Effector memory CD8-positive, alpha-beta T cell (primary cell): ENCODE data around the gene CERK.

ENCODE experiments used
- ATAC-seq: fragments of 150-1000 bp; cut with Tn5 transposase; replicated peaks from 2 replicates; pipeline ENCODE4 v1.10.0; 2021; ENCODE audit warnings: mild to moderate bottlenecking, moderate library complexity
- DNase-seq, 3 experiments: peaks; one replicate each; pipeline ENCODE4 v3.0.0; 2021
- H3K27ac Mint-ChIP-seq, 2 donors: one replicate each; pipeline ENCODE4 v1.8.0; 2022; ENCODE audit warnings: mild to moderate bottlenecking in 2 of 2, mixed read lengths in 2 of 2, moderate library complexity in 2 of 2
- H3K27me3 Mint-ChIP-seq, 2 donors: one replicate each; pipeline ENCODE4 v1.8.0; 2022; ENCODE audit warnings: mixed read lengths in 2 of 2
- H3K36me3 Mint-ChIP-seq: one replicate; pipeline ENCODE4 v1.8.0; 2022; ENCODE audit warnings: mild to moderate bottlenecking, moderate library complexity, mixed read lengths; ENCODE audit not compliant: insufficient read depth
- H3K4me1 Mint-ChIP-seq, 2 donors: one replicate each; pipeline ENCODE4 v1.8.0; 2022; ENCODE audit warnings: low read depth in 2 of 2, mixed read lengths in 2 of 2
- H3K4me3 Mint-ChIP-seq, 2 donors: one replicate each; pipeline ENCODE4 v1.8.0; 2022; ENCODE audit warnings: mild to moderate bottlenecking in 2 of 2, mixed read lengths in 2 of 2, moderate library complexity in 2 of 2
- H3K9me3 Mint-ChIP-seq, 2 donors: one replicate each; pipeline ENCODE4 v1.8.0; 2022; ENCODE audit warnings: mixed read lengths in 2 of 2

CERK gene

DNA sequence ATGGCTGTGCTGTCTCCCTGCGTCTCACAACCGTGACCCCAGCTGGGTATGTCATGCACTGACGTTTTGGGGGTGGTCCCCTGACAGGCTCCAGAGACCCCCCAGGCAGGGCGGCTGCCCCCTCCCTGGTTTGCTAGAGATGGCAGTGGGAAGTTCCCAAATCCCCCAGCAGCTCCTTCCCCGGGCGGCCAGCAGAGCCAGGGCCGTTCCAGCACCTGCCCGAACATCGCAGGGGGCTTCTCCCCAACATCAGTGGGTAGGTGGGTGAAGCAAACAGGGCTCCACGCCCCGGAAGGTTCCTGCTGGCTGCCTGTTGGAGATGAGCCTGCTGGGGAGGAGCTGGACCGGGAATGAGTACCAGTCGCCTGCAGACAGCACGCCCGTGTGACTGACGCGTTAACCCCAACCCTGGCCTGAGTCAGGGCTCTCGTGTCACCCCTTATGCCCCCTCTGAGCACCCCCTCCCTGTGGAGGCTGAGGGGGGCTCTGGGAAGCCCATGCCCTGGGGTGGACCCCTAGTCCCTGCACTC, 72.2 kb downstream of the CERK start:
- no peak for ATAC-seq
- H3K36me3 Mint-ChIP-seq = peaks cover 21% of the 10 kb centered on the region
- H3K4me3 Mint-ChIP-seq = no peak overlapping the region
- no peaks in the 10 kb centered on the region for H3K9me3 Mint-ChIP-seq
- H3K27ac Mint-ChIP-seq = no peak overlapping the region
- no peaks in the 10 kb centered on the region for H3K27me3 Mint-ChIP-seq
- no peak for DNase-seq
- H3K4me1 Mint-ChIP-seq = peaks cover 10 to 11% of the 10 kb centered on the region in 2 donors

DNA sequence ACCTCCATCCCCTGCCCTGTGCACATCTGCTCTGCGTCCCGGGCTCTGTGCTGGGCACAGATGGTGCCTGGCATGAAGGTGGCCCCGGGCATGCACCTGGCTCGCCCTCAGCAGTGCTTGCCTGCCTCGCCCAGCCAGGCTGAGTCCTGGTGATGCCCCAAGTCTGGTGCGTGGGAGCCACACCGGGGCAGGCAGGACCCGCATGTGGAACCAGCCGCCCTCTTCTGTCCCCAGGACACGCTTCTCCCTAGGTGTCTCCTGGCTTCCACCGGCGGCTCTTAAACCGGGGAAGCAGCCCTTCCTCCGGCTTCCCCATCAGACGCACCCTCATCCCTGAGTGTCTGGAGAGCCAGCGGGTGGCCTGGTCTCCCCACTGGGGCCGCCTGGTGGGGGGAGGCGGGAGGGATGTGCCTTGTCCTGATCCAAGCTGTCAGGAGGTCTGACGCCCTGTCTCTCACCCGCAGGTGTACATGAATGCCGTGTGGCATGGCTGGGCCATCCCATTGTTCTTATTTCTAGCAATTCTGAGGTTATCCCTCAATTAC, 72.8 kb downstream of the CERK start:
- Mint-ChIP-seq H3K27ac (no peak overlapping the region), H3K4me1 (peaks cover 15 to 16% of the 10 kb centered on the region in 2 donors), H3K36me3 (peaks cover 23% of the 10 kb centered on the region), H3K27me3 (no peaks in the 10 kb centered on the region), H3K9me3 (no peaks in the 10 kb centered on the region), H3K4me3 (no peak overlapping the region)
- DNase-seq = no peak
- ATAC-seq = no peak

DNA sequence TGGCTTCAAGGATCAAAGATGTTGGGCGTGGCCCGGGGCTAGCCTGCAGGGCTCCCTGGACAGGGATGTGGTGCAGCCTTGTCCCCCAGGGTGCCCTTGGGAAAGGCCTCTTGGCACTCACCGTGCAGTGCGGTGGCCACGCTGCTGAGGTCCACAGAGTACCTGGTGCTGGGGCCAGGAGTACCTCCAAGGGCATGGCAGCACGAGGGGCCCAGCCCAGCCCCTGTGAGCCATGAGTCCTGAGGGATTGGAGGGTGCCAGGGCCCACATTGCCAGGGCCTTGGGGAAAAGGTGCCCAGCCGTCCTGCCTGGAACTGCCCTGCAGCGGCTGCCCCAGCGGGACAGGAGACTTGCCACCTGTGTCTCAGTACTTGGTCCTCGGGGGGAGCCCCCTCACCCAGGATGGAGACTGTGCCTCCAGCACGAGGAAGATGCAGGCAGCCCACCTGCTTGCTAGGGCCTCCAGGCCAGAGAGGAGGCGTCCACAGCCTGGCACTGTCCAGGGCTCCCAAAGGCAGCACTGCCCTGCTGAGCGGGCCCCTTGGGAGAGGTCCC, 73.7 kb downstream of the CERK start:
- Mint-ChIP-seq H3K4me3 (no peak overlapping the region), H3K9me3 (no peaks in the 10 kb centered on the region), H3K36me3 (peaks cover 16% of the 10 kb centered on the region), H3K4me1 (peaks cover 17 to 20% of the 10 kb centered on the region in 2 donors), H3K27me3 (no peaks in the 10 kb centered on the region), H3K27ac (peak overlapping the region in 1 of 2 donors; percentile 51)
- ATAC-seq (no peak), DNase-seq (no peak)

DNA sequence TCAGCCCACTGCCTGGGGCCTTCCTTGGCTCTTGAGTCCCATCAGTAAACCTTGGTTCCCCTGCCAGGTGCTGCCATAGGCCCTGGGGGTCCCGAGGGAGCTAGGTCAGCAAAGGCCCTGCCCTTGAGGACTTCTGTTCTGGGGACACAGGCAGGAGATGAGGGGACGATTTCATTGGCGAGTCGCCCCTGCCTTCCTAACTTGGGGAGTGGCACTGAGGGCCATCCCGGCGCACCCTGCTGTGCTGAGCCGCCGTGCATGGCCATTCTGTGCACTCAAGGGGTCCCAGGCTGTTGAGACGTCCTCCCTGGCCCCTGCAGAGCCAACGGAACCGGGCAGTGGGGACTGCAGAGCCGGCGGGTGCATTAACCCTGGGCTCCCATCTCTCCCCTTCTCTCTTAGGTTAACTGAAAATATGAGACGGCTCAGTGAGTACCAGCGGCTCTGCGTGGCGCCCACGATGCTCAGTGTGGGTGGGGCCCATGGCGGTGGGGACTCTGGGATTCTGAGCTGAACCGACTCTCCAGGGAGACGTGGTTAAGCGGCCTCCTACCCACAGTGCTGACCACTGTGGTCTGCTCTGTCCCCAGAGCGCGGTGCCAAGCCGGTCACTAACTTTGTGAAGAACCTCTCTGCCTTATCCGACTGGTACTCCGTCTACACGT, 74.5 kb downstream of the CERK start:
- Mint-ChIP-seq H3K4me3 (no peak overlapping the region), H3K4me1 (peaks cover 17 to 22% of the 10 kb centered on the region in 2 donors), H3K27me3 (no peaks in the 10 kb centered on the region), H3K9me3 (no peaks in the 10 kb centered on the region), H3K36me3 (peaks cover 15% of the 10 kb centered on the region), H3K27ac (peak overlapping the region in 1 of 2 donors; percentile 51)
- DNase-seq (no peak), ATAC-seq (no peak)

DNA sequence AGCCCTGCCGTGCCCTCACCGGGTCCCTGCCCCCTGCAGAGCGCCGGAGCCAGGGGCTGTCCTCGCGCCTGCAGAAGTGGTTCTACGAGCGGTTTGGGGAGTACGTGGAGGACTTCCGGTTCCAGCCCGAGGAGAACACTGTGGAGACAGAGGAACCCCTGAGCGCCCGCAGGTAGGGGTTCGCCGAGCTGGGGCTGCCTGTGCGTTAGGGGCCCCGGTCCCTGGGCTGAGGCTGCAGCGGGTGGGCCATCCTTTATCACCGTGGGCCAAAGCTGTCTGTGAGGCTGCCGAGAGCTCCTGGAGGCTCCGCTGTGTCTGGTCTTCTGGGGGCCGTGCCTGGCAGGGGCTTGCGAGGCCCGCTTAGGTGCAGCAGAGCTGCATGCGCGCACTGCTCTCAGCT, 75.1 kb downstream of the CERK start:
- Mint-ChIP-seq H3K9me3 (no peaks in the 10 kb centered on the region), H3K36me3 (peaks cover 15% of the 10 kb centered on the region), H3K27me3 (no peaks in the 10 kb centered on the region), H3K4me3 (no peak overlapping the region), H3K4me1 (peaks cover 17 to 22% of the 10 kb centered on the region in 2 donors), H3K27ac (no peak overlapping the region)
- DNase-seq (no peak), ATAC-seq (no peak)

DNA sequence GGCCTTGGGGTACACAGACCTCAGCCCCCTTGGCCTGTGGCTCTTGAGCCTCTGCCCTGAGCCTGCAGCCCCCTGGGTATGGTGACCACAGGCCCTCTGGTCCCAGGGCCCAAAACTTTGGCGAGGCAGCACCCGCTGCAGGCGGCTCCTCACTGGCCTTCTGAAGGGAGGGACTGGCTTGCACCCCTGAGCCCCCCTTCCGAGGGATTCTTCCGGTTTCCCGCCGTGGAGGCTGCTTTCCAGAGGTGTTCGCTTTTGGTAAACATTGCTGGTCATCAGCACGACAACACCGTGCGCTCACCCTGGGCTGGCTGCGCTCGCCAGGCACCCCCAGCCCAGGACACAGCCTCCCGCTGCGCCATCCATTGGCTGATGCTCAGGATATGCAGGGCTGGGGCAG, 75.8 kb downstream of the CERK start:
- no peaks in the 10 kb centered on the region for H3K27me3 Mint-ChIP-seq
- peak overlapping the region; percentile 28 to 49 for H3K27ac Mint-ChIP-seq
- H3K4me1 Mint-ChIP-seq = peaks cover 21 to 22% of the 10 kb centered on the region in 2 donors
- no peaks in the 10 kb centered on the region for H3K9me3 Mint-ChIP-seq
- peaks cover 15% of the 10 kb centered on the region for H3K36me3 Mint-ChIP-seq
- no peak overlapping the region for H3K4me3 Mint-ChIP-seq
- DNase-seq = no peak
- no peak for ATAC-seq

DNA sequence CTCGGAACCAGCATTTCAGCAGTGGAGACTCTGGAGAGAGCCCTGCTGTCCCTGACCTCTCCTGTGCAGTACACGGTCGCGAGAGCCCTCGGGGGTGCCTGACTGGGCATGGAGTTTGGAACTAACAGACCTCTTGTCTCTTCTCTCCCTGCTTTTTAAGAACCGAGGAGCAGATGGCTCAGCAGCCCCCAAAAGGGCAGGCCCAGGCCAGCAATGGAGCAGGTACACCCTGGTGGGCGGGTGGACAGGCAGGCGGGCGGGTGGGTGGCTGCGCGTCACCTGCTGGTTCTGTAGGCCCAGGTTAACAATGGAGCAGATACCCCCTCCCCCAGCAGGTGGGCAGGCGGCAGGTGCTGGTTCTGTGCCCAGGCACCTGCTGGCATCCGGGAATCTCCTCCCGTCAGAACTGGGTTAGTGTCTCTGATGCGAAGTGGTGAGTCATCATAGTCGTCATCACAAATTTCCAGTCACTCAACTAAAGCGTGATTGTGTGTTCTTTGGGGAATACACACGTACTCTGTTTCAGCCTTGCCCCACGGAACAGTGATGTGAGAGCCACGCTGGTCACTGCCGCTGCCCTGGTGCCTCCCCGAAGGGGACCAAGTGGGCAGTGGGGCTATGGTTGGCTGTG, 76.7 kb downstream of the CERK start:
- peaks cover 15% of the 10 kb centered on the region for H3K36me3 Mint-ChIP-seq
- H3K9me3 Mint-ChIP-seq = no peaks in the 10 kb centered on the region
- H3K4me1 Mint-ChIP-seq = peaks cover 22% of the 10 kb centered on the region in 2 donors
- H3K27me3 Mint-ChIP-seq = no peaks in the 10 kb centered on the region
- peak overlapping the region in 1 of 2 donors; percentile 72 for H3K27ac Mint-ChIP-seq
- ATAC-seq (peak; percentile 84), DNase-seq (peak in 2 of 3 experiments; percentile 20 to 21)
- peak overlapping the region in 1 of 2 donors; percentile 62 for H3K4me3 Mint-ChIP-seq

DNA sequence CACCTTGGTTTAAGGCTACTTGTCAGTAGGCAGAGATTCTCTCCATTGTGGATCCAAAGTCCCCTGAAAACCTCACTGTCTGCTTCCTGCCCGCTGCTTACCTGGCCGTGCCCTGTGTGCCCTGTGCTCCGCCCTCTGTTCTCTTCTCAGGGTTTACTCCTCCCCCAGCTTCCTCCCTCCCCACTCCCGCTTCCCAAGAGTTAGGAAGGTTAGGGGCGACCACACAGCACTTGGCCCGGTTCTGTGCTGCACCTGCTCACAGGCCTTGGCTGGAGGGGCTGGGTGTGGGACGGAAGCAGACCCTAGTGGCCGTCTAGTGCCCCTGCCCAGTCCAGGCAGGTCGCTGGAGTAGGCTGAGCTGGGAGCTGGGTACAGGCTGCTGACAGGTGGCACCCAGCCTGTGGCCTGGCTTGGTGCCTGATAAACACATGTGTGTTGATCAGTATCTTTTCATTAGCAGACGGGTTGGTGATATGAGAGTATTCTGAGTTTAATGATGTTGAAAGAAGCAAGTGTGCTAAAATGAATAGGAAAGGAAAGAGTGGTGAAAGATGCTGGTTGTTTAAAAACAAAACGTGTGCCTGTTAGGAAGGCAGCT, 77.3 kb downstream of the CERK start:
- H3K27ac Mint-ChIP-seq = peak overlapping the region in 1 of 2 donors; percentile 72
- H3K4me1 Mint-ChIP-seq = peaks cover 22% of the 10 kb centered on the region in 2 donors
- peak overlapping the region in 1 of 2 donors; percentile 62 for H3K4me3 Mint-ChIP-seq
- DNase-seq (peak in 1 of 3 experiments; percentile 11), ATAC-seq (peak; percentile 71)
- H3K9me3 Mint-ChIP-seq = no peaks in the 10 kb centered on the region
- H3K36me3 Mint-ChIP-seq = peaks cover 15% of the 10 kb centered on the region
- H3K27me3 Mint-ChIP-seq = no peaks in the 10 kb centered on the region

DNA sequence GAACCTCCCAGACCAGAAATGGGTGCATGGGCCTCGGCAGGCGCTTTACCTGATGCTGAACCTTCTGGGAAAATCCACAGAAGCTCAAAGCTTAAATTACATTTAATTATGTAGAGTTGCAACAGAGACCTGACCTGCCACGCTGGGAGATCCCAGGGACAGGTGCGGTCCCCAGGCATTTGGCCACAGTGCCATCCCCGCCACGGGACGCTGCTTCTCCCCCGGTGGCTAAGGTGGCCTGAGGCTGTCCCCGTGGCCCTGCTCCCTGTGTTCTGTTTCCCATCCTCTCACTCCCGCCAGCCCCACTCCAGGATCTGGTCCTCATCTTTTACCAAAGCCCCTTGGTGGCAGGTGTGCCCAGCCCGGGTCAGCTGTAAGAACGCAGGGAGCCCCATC, 78.3 kb downstream of the CERK start:
- ATAC-seq = no peak

DNA sequence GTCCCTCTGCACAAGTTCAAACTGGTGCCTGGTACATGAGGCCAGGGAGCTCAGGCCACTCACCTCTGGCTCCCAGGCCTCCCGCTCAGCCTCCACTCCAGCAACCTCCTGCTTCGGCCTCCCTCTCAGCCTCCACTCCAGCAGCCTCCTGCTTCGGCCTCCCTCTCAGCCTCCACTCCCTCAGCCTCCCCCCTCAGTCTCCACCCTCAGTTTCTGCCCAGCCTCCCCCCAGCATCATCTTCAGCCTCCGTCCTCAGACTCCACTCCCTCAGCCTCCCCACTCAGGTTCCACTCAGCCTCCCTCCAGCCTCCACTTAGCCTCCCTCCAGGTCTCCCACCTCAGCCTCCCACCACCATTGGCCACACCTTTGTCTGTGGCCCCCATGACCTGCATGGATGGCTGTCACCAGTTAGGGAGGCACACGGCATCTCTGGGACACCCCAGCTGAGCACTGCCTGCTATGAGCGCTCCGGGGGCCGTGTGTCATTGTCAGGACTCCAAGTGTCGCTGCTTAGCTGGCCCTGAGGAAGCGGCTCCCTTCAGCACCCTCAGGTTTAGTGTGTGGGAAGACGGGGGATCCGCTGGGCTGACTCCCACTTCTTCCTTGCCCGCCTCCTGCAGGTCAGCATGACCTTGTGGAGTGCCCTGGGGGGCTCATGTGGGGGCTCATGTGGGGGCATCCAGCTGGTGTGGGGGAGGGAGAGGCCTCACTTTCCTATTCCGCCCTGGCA, 78.8 kb downstream of the CERK start:
- ATAC-seq (no peak), DNase-seq (no peak)
- Mint-ChIP-seq H3K9me3 (no peaks in the 10 kb centered on the region), H3K4me1 (peaks cover 22 to 27% of the 10 kb centered on the region in 2 donors), H3K36me3 (peaks cover 12% of the 10 kb centered on the region), H3K27ac (peak overlapping the region; percentile 64 to 70), H3K4me3 (no peak overlapping the region), H3K27me3 (no peaks in the 10 kb centered on the region)

More for the DNA sequence above, 78.3 kb downstream of the CERK start:
- no peak for DNase-seq
- Mint-ChIP-seq H3K27me3 (no peaks in the 10 kb centered on the region), H3K9me3 (no peaks in the 10 kb centered on the region), H3K27ac (peak overlapping the region; percentile 58 to 72), H3K36me3 (peaks cover 15% of the 10 kb centered on the region), H3K4me1 (peaks cover 22 to 25% of the 10 kb centered on the region in 2 donors), H3K4me3 (no peak overlapping the region)

DNA sequence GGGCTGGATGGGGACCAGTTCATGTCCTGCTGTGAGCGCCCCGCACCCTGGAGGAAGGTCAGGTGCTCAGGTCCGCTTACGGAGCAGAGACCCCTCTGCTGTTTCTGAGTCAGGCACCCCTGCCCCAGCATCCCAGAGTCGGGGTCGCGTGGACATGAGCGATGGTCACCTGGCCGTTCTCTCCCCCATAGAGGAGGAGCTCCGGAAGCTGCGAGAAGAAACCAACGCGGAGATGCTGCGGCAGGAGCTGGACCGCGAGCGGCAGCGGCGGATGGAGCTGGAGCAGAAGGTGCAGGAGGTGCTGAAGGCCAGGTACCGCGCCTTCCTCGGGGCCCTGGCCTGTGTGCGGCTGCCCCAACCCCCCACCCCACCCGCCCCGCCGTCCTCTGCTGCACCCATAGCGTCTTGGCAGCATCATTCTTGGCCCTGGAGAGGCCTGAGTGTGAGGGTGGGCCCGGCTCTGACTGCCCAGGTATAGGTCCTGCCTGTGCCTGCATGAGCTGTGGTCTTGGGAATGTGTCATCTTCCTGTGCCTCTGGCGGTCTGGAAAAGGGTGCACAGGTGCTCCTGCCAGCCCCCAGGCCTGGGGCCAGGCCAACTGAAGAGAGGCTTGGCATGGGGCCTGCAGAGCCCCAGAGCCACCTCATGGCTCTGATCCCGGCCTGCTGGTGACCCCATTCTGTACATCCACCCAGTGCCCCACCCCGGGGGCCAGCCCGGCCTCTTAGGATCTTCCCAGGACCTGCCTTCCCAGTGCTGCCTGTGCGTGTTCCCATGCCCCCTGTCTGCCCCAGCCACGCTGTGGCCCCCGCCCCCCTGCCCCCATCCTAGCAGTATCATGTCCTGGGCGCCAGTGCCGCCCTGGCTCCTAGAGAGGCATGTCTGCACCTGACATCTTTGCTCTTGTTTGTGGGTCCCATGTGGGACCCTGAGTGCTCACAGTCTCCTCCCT, 79.8 kb downstream of the CERK start:
- Mint-ChIP-seq H3K9me3 (no peaks in the 10 kb centered on the region), H3K27me3 (no peaks in the 10 kb centered on the region), H3K36me3 (peaks cover 6% of the 10 kb centered on the region), H3K4me3 (no peak overlapping the region), H3K27ac (peak overlapping the region; percentile 64 to 70), H3K4me1 (peaks cover 22 to 27% of the 10 kb centered on the region in 2 donors)
- ATAC-seq = no peak
- no peak for DNase-seq

DNA sequence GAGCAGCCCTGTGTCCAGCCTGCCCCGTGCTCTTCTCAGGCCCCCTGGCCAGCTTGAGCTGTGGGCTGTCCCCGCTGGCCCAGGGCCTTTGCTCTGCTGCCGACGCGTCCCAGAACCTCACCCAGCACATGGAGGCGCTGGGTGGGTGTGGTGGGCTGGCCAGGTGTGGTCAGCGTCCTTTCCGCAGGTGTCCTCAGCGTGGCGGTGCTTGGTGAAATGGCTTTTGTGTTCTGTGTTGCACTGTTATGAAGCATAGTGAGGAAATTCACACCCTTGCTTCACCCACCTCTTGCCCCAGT, 80.4 kb downstream of the CERK start:
- Mint-ChIP-seq H3K9me3 (no peaks in the 10 kb centered on the region), H3K27me3 (no peaks in the 10 kb centered on the region), H3K36me3 (peaks cover 6% of the 10 kb centered on the region), H3K27ac (peak overlapping the region in 1 of 2 donors; percentile 63), H3K4me3 (no peak overlapping the region), H3K4me1 (peaks cover 28 to 32% of the 10 kb centered on the region in 2 donors)
- DNase-seq = no peak
- ATAC-seq = no peak
